GM12891 (cell line): Measurements from ENCODE around the gene CNR2.

ENCODE experiments used
- PAX5 ChIP-seq: IDR thresholded peaks from 2 replicates; pipeline ENCODE4 v1.6.1; 2011; ENCODE audit warnings: low read length, moderate library complexity, mild to moderate bottlenecking; ENCODE audit not compliant: insufficient read depth, severe bottlenecking
- POLR2A ChIP-seq: IDR thresholded peaks from 2 replicates; pipeline ENCODE4 v1.6.1; 2011; ENCODE audit warnings: low read depth, low read length, control low read depth
- POLR2AphosphoS5 ChIP-seq: IDR thresholded peaks from 2 replicates; pipeline ENCODE4 v1.6.1; 2011; ENCODE audit warnings: low read depth, low read length, control low read depth
- POU2F2 ChIP-seq: IDR thresholded peaks from 2 replicates; pipeline ENCODE4 v1.6.1; 2011; ENCODE audit warnings: low read depth, mild to moderate bottlenecking, control low read depth, low read length, moderate library complexity
- SPI1 ChIP-seq: IDR thresholded peaks from 2 replicates; pipeline ENCODE4 v1.6.1; 2011; ENCODE audit warnings: low read depth, low read length, control low read depth
- TAF1 ChIP-seq: IDR thresholded peaks from 2 replicates; pipeline ENCODE4 v1.6.1; 2011; ENCODE audit warnings: low read depth, low read length, control low read depth

DNA sequence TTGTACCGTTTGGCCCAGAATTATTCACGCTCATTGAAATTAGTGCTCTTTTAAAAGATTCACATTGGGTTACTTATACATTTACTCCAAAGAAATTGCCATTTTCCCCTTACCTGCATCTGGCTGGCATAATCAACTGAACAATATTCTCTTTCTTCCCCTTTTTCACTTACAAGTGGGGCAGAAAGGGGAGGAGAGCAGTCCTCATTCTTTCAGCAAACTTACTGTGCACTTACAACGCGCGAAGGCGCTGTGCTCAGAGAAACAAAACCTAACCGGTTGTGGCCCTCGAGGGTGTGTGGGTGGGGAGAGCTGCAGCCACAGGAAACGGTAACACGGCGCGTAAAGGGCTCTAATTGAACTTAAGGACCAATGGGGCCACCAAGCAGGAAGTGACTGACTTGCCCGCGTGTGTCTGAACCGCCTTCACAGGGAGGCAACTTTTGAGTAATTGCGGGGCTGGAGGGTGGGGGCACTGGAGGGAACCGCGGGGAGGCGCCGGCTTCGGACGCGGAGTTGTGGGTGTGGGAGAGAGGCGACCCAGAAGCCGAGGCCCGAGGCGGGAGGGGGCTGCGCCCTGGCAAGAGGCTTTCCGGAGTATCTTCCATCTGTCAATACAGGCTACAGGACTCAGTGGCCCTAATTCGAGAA is 45.8 kb upstream of the CNR2 start:
- TF ChIP-seq POLR2AphosphoS5 (peak; percentile 73), TAF1 (peak; percentile 72), POLR2A (peak; percentile 84), POU2F2 (no peak), SPI1 (peak; percentile 23; the same call in 1 of the 2 replicates), PAX5 (no peak)
